DND-41 (cell line): ENCODE results near the gene FBL.

Source experiments
- CTCF ChIP-seq: IDR thresholded peaks from 2 replicates; pipeline ENCODE4 v1.5.1; 2012; ENCODE audit warnings: borderline replicate concordance, low read length, moderate library complexity, mild to moderate bottlenecking; ENCODE audit not compliant: poor library complexity, severe bottlenecking; ENCODE audit errors: extremely low read depth
- EZH2 ChIP-seq: IDR thresholded peaks from 3 replicates; pipeline ENCODE4 v1.6.1; 2012; ENCODE audit warnings: borderline replicate concordance, low read depth, mild to moderate bottlenecking, moderate library complexity, low read length, inconsistent platforms; ENCODE audit not compliant: severe bottlenecking

GRCh38 chr19:39833160-39833463, 13.1 kb downstream of the FBL start:
- TF ChIP-seq CTCF: no peak
- no peak for TF ChIP-seq EZH2
